OCI-LY7 (cell line): ENCODE data around the gene CDRT4. TPM values are rescaled to one million over a fixed set of nuclear protein-coding genes. Genes with fewer than 3 reads are reported as not detected.

Source experiments
- BruUV-seq: library from RNA; stranded (reverse); fragments of 400-500 nt; replicated peaks from 2 replicates; lab custom pipeline; 2021; lab: Mats Ljungman, UMichigan
- CTCF ChIA-PET: fragments of 300-600 bp; sonication (Branson Sonifier 250); formaldehyde crosslinking; loops from one replicate; lab custom pipeline; 2022; ENCODE audit warnings: antibody characterized with exemption; ENCODE audit not compliant: unreplicated experiment; lab: Charles Lee
- POLR2A ChIA-PET: fragments of 300-600 bp; sonication (Branson Sonifier 250); formaldehyde crosslinking; loops from one replicate; lab custom pipeline; 2022; ENCODE audit warnings: antibody characterized with exemption; lab: Charles Lee
- DNase-seq: peaks from one replicate; pipeline ENCODE4 v3.0.0-alpha.2; 2015; ENCODE audit warnings: low spot score
- H2AFZ ChIP-seq: fragments of 200-600 bp; sonication (generic), shearing (Covaris generic); 2 replicates; pipeline ENCODE4 v1.6.1; 2014; ENCODE audit warnings: mild to moderate bottlenecking, antibody characterized with exemption, low read length, moderate library complexity
- H3K27ac ChIP-seq: fragments of 200-600 bp; sonication (generic); 2 replicates; pipeline ENCODE4 v1.5.1; 2014; ENCODE audit warnings: mixed run types, low read depth, mild to moderate bottlenecking, moderate library complexity, low read length, inconsistent platforms; ENCODE audit not compliant: poor library complexity, severe bottlenecking
- H3K36me3 ChIP-seq: fragments of 200-600 bp; sonication (generic); 2 replicates; pipeline ENCODE4 v1.6.1; 2014; ENCODE audit warnings: mild to moderate bottlenecking, antibody characterized with exemption, low read length, moderate library complexity, mixed read lengths; ENCODE audit not compliant: insufficient read depth
- H3K4me1 ChIP-seq: fragments of 200-600 bp; sonication (generic); 2 replicates; pipeline ENCODE4 v1.5.1; 2014; ENCODE audit warnings: mild to moderate bottlenecking, low read length; ENCODE audit not compliant: insufficient read depth, poor library complexity, severe bottlenecking
- H3K4me2 ChIP-seq: fragments of 200-600 bp; sonication (generic); 2 replicates; pipeline ENCODE4 v1.6.1; 2014; ENCODE audit warnings: mild to moderate bottlenecking, low read length
- H3K4me3 ChIP-seq: fragments of 200-600 bp; sonication (generic); 2 replicates; pipeline ENCODE4 v1.5.1; 2014; ENCODE audit warnings: mild to moderate bottlenecking, low read depth, low read length; ENCODE audit not compliant: poor library complexity, severe bottlenecking
- H3K79me2 ChIP-seq: fragments of 200-600 bp; sonication (generic); 2 replicates; pipeline ENCODE4 v1.6.1; 2016; ENCODE audit warnings: low read depth, mild to moderate bottlenecking, low read length, moderate library complexity, mixed read lengths; ENCODE audit not compliant: insufficient read depth
- H3K9me2 ChIP-seq: fragments of 200-600 bp; sonication (generic); 2 replicates; pipeline ENCODE4 v1.6.1; 2016; ENCODE audit warnings: mild to moderate bottlenecking, low read length, mixed read lengths; ENCODE audit not compliant: insufficient read depth
- H3K9me3 ChIP-seq: fragments of 200-600 bp; sonication (generic); 2 replicates; pipeline ENCODE4 v1.6.1; 2014; ENCODE audit warnings: mild to moderate bottlenecking, mixed run types, low read length, mixed read lengths
- H4K20me1 ChIP-seq: fragments of 200-600 bp; sonication (generic); 2 replicates; pipeline ENCODE4 v1.6.1; 2014; ENCODE audit warnings: mild to moderate bottlenecking, antibody characterized with exemption, low read length, moderate library complexity, mixed read lengths; ENCODE audit not compliant: insufficient read depth
- EZH2phosphoT487 ChIP-seq: fragments of 200-600 bp; sonication (generic); IDR thresholded peaks from 2 replicates; pipeline ENCODE4 v1.6.1; 2018; ENCODE audit warnings: low read depth, borderline replicate concordance, mild to moderate bottlenecking, mixed run types, antibody characterized with exemption, low read length, moderate library complexity, mixed read lengths
- intact Hi-C: fragments of 100-400 bp; cut with micrococcal nuclease; formaldehyde crosslinking; loops from one replicate; pipeline ENCODE4 v1.10.0; 2022; ENCODE audit not compliant: unreplicated experiment
- total RNA-seq, 2 experiments: library from RNA; depleted of rRNA in 1 of 2; stranded (reverse); fragments of >200 nt in 1 of 2; shearing (Covaris generic) in 1 of 2; gene quantifications; 2 replicates each; pipeline ENCODE4 v1.2.3, GENCODE V29; 2014 to 2022
- TF ChIP-seq, protein P1 (sequence below): fragments of 200-600 bp; sonication (generic); conservative IDR thresholded peaks from 2 replicates; pipeline ENCODE4 v1.5.1; 2014; ENCODE audit warnings: mild to moderate bottlenecking, antibody characterized with exemption, low read length, moderate library complexity, mixed read lengths

Gene CDRT4
- total RNA-seq, 2 experiments from 2014 or later, result 1.7 to 6.2 TPM

DNA sequence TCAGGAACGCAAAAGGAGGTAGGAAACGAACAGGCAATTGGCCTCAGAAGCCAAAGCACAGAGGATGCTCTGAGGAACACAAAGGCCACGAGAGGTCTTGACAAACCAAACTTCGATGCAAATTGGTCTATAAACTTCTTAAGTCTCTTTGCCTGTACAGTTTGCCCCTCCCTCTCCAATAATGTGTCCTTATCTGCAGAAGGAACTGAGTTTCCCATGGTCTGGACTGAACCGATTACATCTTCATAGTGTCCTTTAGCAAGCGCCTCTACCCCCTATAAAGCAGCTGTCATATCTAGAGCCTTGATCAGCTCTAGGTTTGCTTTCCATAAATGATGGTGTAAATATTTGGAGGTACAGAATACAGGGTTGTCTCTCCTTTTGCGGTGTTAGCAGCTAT, 3.1 kb upstream of the CDRT4 start:
- no peak for TF ChIP-seq EZH2phosphoT487
- TF ChIP-seq, protein P1, sequence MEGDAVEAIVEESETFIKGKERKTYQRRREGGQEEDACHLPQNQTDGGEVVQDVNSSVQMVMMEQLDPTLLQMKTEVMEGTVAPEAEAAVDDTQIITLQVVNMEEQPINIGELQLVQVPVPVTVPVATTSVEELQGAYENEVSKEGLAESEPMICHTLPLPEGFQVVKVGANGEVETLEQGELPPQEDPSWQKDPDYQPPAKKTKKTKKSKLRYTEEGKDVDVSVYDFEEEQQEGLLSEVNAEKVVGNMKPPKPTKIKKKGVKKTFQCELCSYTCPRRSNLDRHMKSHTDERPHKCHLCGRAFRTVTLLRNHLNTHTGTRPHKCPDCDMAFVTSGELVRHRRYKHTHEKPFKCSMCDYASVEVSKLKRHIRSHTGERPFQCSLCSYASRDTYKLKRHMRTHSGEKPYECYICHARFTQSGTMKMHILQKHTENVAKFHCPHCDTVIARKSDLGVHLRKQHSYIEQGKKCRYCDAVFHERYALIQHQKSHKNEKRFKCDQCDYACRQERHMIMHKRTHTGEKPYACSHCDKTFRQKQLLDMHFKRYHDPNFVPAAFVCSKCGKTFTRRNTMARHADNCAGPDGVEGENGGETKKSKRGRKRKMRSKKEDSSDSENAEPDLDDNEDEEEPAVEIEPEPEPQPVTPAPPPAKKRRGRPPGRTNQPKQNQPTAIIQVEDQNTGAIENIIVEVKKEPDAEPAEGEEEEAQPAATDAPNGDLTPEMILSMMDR, result no peak
- no peak overlapping the region for H3K4me3 ChIP-seq
- no peak for DNase-seq
- intact Hi-C loops, result no loop called here
- no peaks in the 10 kb centered on the region for H3K79me2 ChIP-seq
- H4K20me1 ChIP-seq, result no peaks in the 10 kb centered on the region
- ChIA-PET CTCF (no interaction called here), POLR2A (interaction anchor here (0.8 kb wide), 1 partner anchor 15 kb away, joined by 3 read pairs; no protein-coding TSS in a partner anchor)
- H3K27ac ChIP-seq, result no peak overlapping the region
- no peaks in the 10 kb centered on the region for H3K36me3 ChIP-seq
- no TSS peak for BruUV-seq
- H3K9me2 ChIP-seq, result no peaks in the 10 kb centered on the region
- H3K9me3 ChIP-seq, result no peaks in the 10 kb centered on the region
- H3K4me1 ChIP-seq, result no peaks in the 10 kb centered on the region
- no peak overlapping the region for H3K4me2 ChIP-seq
- H2AFZ ChIP-seq, result no peak overlapping the region

DNA sequence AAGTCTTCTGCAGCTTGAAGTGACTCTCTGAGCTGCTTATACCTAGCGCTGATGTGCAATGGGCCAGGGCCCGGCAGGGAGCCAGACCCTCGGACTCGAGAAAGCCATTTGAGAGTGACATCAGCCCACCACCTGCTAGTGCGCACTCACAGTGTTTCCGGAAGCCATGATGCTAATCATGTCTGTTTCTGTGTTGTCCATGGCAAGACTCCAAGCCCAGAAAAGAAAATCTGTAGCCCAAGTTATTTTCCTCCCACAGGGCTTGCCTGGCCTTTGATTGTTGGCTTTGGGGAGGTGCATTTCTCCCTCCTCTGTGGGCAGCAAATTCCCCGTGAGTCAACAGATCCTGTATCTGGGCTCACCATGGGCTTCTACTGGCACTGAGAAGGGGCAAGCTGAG, 1.8 kb upstream of the CDRT4 start:
- no TSS peak for BruUV-seq
- ChIA-PET CTCF (no interaction called here), POLR2A (interaction anchor here (1.2 kb wide), 1 partner anchor 14 kb away, joined by 5 read pairs; no protein-coding TSS in a partner anchor)
- Histone ChIP-seq H3K4me1 (no peaks in the 10 kb centered on the region), H3K4me3 (no peak overlapping the region), H3K27ac (no peak overlapping the region), H2AFZ (no peak overlapping the region), H3K9me2 (no peaks in the 10 kb centered on the region), H3K9me3 (no peaks in the 10 kb centered on the region), H3K79me2 (no peaks in the 10 kb centered on the region), H3K4me2 (no peak overlapping the region), H3K36me3 (no peaks in the 10 kb centered on the region), H4K20me1 (no peaks in the 10 kb centered on the region)
- intact Hi-C loops, result no loop called here
- no peak for DNase-seq
- no peak for TF ChIP-seq EZH2phosphoT487
- TF ChIP-seq, protein P1, result no peak

DNA sequence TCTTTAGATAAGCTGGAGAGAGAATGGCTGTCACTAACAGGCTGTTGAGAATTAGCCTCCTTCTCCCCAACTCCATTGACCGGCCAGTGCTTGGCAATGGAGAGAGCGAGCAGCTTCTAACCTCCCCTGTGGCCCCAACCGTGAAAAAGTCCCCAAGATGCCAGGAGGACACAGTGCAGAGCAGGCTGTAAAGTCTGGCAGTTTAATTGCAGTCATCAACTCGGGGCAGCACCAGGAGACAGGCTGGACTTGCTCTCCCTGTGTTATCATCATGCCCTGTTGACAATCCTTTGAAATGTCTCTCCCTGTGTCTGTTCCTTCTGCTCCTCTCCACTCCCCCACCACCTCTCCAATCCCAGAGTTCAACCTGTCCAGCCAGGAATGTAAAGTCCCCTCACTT, 705 bp upstream of the CDRT4 start:
- no peaks in the 10 kb centered on the region for H3K36me3 ChIP-seq
- BruUV-seq, result no TSS peak
- H3K9me3 ChIP-seq, result no peaks in the 10 kb centered on the region
- no peaks in the 10 kb centered on the region for H3K9me2 ChIP-seq
- H3K27ac ChIP-seq, result no peak overlapping the region
- no peaks in the 10 kb centered on the region for H3K4me1 ChIP-seq
- TF ChIP-seq EZH2phosphoT487, result no peak
- TF ChIP-seq, protein P1, result no peak
- H3K4me2 ChIP-seq, result no peak overlapping the region
- intact Hi-C loops, result no loop called here
- DNase-seq, result no peak
- CTCF ChIA-PET, result no interaction called here
- no peak overlapping the region for H2AFZ ChIP-seq
- H3K79me2 ChIP-seq, result no peaks in the 10 kb centered on the region
- no peaks in the 10 kb centered on the region for H4K20me1 ChIP-seq
- POLR2A ChIA-PET, result no interaction called here
- no peak overlapping the region for H3K4me3 ChIP-seq
